SW480 (cell line): ENCODE measurements around the gene DDTL.
"Not testable (repeated sequence)": the region's sequence is repeated elsewhere in the genome, so short reads cannot be mapped to it uniquely, and the experiment has no call there.

Experiments
- DNase-seq: peaks from one replicate; pipeline ENCODE4 v3.0.0-alpha.2; 2016; ENCODE audit warnings: low spot score

Gene DDTL

DNA sequence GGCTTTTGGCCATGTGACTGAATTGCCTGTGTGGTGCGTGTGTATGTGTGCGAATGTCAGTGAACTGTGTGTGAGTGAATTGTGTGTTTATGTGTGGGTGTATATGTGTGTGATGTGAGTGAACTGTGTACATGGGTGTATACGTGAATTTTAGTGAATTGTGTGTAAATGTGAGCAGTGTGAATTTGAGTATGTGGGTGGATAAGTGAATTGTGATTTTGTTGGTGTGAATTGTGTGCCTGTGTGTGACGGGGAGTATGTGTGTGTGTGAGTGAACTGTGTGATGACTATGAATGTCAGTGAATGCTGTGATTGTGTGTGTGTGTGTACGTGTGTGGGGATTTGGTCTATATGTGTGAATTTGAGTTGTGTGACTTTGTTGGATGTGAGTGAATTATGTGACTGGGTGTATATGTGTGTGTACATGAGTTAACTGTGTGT lies 3.5 kb downstream of the DDTL start:
- DNase-seq, result no peak

DNA sequence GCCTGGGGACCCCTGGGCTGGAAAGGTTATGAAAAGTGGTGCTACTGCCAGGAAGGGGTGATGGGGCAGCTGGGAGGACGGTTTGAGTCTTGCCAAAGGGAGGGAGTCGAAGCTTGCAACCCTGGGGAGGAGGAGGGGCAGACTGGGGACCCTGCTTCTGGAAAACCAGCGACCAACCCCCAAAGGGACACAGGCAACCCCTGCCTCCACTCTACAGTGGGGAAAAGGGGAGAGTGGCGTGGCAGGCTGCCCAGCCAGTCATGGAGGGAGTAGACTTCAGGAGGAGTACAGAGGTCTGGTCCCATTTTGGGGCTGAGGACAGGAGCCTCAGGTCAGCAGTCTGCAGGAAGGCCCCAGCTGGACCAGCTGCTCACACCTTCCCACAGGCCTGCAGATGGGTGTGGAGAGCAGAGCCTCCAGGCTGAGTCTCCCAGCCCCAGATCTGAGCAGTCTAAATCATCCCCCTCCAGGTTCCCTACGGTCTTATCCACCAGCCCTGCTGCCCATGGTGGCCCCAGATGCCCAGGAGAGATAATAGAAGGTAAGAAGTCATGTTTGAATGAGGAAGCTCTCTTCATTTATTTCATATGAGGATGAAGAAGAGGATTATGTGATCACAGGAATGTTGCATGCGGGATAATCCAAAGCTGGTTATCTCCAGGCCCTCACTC lies 4.3 kb downstream of the DDTL start:
- DNase-seq, result no peak

DNA sequence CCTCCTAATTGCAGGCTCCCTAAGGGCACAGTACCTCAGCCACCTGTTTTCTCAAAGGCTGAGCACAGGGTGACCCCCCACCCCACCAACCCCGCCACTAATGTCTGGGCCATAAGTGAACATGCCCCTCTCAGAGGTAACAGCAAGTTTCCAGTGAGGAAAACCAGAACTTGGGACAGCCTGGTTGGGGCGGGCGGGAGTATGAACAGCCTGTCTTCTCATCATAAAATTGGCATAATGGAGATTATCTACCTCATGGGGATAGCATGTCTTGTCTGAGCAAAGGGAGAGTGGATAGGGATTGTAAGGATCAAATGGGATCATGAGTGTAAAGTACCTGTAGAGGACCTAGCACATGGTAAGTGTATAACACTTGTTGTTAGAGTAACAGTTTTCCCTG lies 5.2 kb downstream of the DDTL start:
- DNase-seq, result not testable (repeated sequence)

DNA sequence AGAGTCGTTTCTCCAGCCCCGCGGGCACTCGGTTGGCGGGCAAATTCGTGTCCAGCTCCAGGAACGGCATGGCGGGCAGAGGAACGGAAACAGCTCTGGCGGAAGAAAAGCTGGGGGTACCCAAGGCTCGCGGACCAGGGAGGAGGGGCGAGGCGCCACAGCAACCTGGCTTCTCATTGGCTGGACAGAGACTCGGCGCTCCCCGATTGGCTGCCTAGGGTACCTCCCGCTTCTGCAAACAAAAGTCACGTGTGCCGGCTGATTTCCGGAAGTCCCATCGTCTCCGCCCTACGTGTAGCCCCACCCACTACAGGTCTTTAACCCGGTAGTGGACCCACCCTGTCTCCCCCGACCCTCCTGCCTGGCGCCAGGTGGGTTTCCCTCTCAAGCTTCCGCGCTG lies 7.7 kb downstream of the DDTL start, which contains the start of gene DDT:
TSS of gene DDT (minus strand) at position 97 of the 400 bp plus-strand sequence. CDS start at position 70, 27 bp downstream.
- DNase-seq, result not testable (repeated sequence)

DNA sequence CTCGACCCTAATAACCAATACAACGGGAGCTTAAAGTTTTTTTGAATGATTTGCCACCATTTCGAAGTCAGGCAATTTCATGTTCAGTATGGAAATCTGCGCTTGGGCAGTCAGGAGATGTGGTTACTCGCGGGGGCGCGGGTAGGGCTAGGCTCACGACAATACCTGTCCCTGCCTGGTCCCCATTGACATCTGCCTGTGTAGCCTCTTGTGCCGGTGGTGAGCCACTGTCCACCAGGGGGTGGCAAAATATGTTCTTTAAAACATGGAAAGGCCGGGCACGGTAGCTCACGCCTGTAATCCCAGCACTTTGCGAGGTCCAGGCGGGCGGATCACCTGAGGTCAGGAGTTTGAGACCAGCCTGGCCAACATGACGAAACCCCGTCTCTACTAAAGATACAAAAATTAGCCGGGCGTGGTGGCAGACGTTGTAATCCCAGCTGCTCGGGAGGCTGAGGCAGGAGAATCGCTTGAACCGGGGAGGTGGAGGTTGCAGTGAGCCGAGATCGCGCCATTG lies 8.2 kb downstream of the DDTL start:
- not testable (repeated sequence) for DNase-seq

DNA sequence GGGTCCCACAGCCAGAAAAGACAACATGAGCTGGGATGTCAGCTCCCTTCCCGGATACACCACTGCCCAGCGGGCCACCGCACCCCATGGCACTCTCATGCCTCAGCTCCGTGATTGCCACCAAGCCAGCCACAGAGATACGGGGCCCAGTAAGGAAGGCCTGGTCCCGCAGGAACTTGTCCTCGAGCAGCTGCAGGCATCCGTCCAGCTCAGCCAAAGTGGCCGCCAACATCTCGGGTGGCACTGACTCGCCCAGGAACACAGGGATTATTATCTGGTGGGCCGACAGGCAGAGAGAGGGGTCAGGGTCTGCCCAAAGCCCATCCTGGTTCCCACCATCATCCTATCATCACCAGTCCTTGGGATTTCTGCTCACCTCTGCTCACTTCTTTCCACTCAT lies 10.6 kb downstream of the DDTL start:
- not testable (repeated sequence) for DNase-seq

DNA sequence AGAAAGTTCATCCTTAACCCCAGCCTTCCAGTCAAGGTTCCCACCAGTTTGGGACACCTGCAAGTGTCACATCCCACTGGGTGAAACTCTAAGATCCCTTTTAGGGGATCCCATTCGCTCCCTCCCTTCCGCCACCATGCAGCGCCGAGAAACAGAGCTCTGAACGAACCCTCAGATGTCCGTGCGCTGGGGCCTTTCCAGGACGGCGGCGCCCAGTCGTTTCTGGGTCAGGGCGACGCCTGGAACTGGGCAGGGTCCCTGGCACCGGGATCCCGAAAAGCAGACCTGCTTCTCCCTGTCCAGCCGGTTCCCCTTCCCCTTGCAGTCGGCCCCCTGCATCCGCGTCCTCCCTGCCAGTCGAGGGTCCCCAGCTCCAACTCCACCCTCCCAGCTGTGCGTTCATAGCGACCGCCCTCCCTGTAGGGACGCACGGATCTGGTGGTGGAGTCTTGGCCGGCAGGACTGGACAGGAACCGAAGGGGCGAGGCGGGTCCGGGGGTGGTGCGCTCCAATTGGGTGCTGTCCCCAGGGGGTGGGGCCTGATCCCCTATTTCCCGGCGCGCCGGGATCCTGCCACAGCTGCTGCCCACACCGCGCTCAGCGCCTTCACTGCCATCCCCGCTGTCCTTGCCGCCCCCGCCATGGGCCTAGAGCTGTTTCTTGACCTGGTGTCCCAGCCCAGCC lies 13.0 kb downstream of the DDTL start, which contains the start of gene GSTT2:
TSS of gene GSTT2 (plus strand) at position 578 of the 684 bp plus-strand sequence.
- DNase-seq, result not testable (repeated sequence)

DNA sequence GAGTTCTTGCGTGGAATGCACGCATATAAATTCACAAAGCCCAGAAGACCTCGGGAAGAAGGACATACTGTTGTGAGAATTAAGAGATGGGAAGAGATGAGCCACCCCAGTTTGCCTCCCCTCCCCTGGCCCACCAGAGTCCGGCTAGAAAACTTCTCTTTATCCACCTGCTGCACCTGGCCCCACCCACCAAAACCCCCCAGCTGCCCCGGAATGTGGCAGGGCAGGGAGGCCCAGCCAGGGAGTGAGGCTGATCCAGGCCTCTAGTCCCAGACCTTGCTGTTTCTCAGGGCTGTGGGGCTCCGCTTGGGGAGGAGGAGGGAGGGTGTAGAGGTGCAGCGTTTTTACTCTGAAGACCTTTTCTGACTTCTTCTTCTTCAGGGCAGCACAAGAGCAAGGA lies 13.9 kb downstream of the DDTL start:
- DNase-seq, result not testable (repeated sequence)

DNA sequence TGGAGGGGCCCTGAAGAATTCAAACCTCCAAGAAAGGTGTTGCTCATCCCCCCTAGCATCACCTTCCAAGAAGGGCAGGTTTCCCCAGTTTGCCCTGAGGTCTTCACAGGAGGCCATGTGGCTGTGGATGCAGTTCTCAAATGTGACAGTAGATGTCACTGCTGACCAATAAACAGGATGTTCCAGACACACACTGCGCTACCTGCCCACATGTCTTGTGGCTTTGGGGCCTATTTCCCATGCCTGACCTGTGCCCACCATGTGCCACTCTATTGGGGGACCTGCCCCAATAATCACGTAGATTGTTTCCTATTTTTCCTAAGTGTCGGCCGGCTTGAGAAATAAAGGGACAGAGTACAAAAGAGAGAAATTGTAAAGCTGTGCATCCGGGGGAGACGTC lies 17.7 kb downstream of the DDTL start:
- no peak for DNase-seq

DNA sequence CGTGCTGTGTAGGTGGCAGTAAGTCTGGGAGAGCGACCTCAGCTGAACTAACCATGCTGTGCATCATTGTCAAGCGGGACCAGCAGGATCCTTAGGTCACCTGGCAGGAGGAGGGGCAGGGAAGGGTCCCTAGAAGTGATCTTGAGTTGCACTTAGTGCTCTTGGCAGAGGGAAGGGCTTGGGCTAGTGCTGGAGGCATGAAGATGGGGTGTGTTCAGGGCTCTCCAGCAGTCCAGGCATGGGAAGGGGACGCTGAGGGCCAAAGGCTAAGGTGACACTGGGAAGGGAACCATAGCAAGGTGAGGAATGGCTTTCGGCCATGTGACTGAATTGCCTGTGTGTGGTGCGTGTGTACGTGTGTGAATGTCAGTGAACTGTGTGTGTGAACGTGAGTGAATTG lies 19.4 kb downstream of the DDTL start:
- not testable (repeated sequence) for DNase-seq

DNA sequence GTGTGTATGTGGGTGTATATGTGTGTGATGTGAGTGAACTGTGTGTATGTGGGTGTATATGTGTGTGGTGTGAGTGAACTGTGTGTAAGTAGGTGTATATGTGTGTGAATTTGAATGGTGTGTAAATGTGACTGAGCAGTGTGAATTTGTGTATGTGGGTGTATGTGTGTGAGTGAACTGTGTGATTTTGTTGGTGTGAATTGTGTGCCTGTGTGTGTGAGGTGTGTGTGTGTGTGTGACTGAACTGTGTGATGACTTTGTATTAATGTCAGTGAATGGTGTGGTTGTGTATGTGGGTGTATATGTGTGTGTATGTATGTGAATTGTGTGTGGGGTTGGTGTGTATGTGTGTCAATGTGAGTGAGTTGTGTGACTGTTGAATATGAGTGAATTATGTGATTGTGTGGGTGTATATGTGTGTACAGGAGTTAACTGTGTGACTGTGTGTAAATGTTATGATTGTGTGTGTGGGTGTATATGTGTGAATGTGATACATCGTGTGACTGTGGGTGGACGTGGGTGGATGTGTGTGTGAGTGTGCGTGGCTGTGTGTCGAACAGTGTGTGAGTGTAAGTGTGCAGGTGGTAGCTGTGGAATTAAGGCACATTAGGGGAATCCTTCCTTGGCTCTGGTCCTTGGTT lies 20.0 kb downstream of the DDTL start:
- not testable (repeated sequence) for DNase-seq

DNA sequence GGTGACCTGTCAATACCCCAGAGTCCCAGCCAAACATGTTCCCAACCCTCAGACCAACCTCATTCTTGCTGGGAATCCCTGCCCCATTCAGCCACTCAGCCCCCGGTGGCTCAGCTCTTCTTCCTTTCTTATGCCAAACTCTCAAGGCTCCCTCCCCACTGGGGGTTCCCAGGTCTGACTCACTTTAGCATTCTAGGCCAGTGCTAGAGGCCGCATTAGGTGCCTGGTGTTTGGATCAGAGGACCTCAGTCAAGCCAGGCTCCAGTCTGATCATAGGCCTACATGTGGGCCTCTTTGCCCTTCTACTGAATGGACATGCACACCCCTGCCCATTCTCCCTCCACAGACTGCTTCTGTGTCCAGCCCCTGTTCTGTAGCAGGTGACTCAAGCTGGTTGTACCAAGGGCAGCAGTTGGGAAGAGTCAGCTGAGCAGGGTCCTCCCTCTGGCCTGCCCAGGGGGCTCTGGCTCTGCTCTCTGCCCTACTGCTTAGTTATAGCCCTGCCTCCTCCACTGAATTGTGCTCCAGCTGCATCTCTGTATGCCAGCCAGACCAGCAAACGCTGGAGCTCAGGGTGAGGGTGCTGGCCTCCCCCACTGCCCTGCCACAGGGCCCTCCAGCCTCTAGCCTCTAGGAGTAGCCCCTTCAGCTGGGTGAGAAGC lies 23.0 kb downstream of the DDTL start:
- not testable (repeated sequence) for DNase-seq

DNA sequence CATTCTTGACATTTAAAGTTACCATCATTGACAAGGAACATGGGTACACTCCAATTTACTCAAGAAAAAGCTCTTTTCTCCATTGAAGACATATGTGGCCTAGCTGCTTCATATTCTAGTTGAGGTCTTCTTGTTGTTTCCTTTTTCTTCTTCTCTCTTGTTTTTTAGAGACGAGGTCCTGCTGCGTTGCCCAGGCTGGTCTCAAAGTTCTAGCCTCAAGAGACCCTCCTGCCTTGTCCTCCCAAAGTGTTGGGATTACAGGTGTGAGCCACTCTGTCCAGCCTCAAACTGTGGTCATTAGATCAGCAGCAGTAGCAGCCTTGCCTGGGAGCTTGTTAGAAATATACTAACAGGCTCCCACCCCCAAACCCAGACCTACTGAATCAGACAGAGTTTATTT lies 26.4 kb downstream of the DDTL start:
- not testable (repeated sequence) for DNase-seq

DNA sequence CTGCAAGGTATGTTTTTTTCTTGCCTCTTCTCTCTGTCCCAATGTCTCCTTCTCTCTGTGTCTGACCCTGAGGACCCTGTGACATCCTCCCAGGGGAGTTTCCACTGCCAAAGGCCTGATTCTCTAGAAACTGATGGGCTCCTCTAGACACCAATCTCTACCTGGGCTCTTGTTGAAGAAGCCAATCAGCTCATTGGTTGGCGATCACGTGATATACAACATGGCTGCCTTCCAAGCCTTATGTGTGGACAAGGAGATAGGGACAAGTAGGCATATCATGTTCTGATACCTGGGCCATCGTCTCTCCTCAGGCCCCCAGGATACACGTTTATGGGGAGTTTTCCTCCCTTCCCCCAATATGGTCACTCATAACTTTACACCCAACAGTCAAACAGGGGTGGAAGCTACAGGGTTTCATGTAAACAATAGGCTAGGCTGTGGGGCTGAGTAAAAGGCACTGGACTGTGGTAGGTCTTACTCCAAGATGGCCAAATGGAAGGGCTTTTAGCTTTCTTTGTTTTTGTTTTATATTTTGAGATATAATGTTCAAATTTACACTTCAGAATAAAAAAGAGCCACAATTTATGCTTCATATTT lies 27.0 kb downstream of the DDTL start:
- DNase-seq, result not testable (repeated sequence)

DNA sequence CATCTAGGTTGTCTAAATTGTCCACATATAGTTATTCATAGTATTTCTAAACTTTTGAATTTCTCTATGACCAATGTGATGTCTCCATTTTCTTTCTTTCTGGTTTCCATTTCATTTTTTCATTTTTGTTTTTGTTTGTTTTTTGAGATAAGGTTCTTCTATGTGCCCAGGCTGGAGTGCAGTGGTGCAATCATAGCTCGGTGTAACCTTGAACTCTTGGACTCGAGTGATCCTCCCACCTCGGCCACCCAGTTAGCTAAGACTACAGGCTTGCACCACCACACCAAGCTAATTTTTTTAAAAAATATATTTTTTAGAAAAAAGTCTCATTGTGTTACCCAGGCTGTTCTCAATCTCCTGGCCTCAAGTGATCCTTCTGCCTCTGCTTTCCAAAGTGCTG lies 30.4 kb downstream of the DDTL start:
- DNase-seq, result no peak

DNA sequence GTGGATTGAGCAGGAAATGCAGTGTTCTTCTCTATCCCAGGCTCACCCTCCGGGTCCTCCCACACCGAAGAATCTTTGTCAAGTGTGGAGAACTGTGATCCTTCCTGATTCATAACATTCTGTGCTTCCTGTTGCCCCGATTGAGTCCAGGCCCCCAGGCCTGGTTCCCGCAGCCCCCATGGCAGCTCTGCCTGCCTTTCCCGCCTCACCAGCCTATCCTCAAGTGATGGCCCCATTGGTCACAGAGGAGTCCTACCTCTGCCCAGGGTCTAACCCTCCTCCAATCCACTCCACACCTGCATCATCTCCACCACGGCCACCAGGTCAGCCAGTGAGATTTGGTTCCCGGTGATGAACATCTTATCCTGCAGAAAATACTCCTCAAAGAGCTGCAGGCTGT lies 33.1 kb downstream of the DDTL start:
- DNase-seq, result not testable (repeated sequence)

DNA sequence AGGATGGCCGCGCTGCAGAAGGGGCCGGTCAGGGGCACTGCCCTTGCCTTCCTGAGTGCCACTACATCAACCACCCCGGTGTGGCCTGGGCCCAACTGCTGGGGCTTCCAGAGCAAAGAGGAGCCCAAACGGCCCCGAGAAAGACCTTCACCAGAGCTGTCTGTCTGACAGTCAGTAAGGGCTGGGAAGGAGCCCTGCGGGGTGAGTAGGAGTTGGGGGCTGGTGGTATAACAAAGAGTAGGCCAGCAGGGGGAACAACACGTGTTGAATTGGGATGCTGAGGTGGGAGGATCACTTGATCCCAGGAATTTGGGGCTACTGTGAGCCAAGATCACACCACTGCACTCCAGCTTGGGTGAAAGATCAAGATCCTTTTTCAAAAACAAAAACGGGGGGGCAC lies 34.6 kb downstream of the DDTL start:
- DNase-seq, result no peak

DNA sequence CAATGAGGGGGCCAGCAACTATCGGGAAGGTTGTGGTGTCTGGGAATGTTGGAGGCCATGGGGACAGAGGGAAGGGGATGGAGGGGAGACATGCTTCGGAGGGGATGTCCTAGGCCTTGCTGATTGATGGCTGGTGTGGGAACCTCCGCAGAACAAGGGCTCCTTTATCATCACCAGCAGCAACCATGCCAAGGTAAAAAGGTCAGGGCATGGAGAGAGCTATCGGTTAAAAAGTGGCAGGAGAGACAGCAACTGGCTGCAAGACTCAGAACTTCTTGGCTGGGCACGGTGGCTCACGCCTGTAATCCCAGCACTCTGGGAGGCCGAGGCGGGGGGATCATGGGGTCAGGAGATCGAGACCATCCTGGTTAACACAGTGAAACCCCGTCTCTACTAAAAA lies 35.6 kb downstream of the DDTL start:
- DNase-seq, result no peak

DNA sequence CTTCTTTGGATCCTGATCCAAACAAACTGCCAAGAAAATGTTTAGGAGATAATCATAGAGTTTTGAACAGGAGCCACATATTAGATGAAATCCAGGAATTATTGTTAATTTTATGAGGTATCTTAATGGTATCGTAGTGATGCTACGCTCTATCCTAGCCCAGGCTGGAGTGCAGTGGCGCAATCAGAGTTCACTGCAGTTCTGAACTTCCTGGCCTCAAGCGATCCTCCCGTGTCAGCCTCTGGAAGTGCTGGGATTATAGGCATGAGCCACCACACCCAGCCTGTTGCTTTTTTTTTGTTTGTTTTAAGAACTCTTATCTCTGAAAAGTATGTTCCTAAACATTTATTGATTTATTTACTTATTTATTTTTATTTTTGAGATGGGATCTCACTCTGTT lies 36.2 kb downstream of the DDTL start:
- DNase-seq, result no peak

DNA sequence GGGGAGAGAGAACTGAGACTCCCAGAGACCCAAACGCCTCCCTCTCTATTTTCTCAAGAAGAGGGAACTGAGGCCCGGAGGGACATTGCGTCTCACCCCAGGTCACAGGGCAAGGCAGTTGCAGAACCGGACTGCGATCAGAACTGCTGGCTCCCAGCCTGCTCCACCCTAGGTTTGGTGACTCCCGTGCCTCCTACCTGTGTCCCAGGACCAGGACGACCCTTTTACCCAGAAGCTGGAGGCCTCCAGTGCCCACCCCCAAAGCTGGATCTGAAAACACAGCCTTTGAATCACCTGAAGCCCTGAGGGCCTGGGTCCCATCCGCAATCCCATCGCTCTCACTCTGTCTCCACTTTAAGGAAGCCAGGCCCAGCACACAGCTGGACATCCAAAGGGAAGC lies 37.2 kb downstream of the DDTL start:
- no peak for DNase-seq

DNA sequence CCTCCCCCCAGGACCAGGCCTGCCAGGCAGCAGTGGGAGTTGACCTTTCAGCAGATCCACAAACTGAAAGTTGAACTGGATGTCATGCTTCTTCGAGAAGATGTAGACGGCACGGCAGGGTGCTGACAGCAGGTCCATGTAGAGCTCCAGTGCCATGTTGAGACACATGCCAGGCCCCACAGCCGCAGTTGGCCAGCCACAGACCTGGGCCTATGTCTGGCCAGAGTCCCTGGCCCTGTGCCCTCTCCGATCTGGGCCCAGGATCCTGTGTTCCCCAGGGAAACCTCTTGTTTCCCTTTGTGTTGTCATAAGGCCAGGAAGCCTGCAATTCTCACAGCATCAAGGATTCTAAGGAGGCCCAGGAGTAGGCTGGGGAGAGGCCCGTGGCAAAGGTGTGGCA lies 38.5 kb downstream of the DDTL start, which contains the start of gene GSTT4:
TSS of gene GSTT4 (minus strand) at position 253 of the 400 bp plus-strand sequence. CDS start at position 156, 97 bp downstream.
- DNase-seq, result no peak
